ENCODE data around the gene C1QTNF1.

C1QTNF1 gene

GRCh38 chr17:79070266-79070880, 46.4 kb downstream of the C1QTNF1 start:
- no peak for TF ChIP-seq REST (IDR thresholded peaks at IDR 0.05; ENCODE audit: low read depth)
- no peak for TF ChIP-seq YY1 (IDR thresholded peaks at IDR 0.05; ENCODE audit: low read depth)
- TF ChIP-seq USF1 (IDR thresholded peaks at IDR 0.05): no peak
- no peak for TF ChIP-seq EP300 (IDR thresholded peaks at IDR 0.05; ENCODE audit: borderline replicate concordance)
- TF ChIP-seq NFIC (IDR thresholded peaks at IDR 0.05): no peak
- TF ChIP-seq CREB1 (IDR thresholded peaks at IDR 0.05; ENCODE audit: low read depth): no peak
- no peak for TF ChIP-seq CEBPB (IDR thresholded peaks at IDR 0.05)
- TF ChIP-seq TEAD4 (IDR thresholded peaks at IDR 0.05): no peak
- TF ChIP-seq TCF12 (IDR thresholded peaks at IDR 0.05; ENCODE audit: low read depth): no peak
- TF ChIP-seq RAD21 (IDR thresholded peaks at IDR 0.05; ENCODE audit: low read depth): no peak
- TF ChIP-seq FOXM1 (IDR thresholded peaks at IDR 0.05; ENCODE audit: borderline replicate concordance, low read depth): no peak
- TF ChIP-seq ZBTB7A (IDR thresholded peaks at IDR 0.05; ENCODE audit: low read depth): no peak
- no peak for TF ChIP-seq TAF1 (IDR thresholded peaks at IDR 0.05; ENCODE audit: low read depth)
- TF ChIP-seq EGR1 (IDR thresholded peaks at IDR 0.05): no peak
- TF ChIP-seq MAX (IDR thresholded peaks at IDR 0.05): no peak

- TF ChIP-seq MAX (IDR thresholded peaks at IDR 0.05) (no peak), EGR1 (IDR thresholded peaks at IDR 0.05) (no peak), ZBTB7A (IDR thresholded peaks at IDR 0.05; ENCODE audit: low read depth) (no peak), CEBPB (IDR thresholded peaks at IDR 0.05) (no peak), RAD21 (IDR thresholded peaks at IDR 0.05; ENCODE audit: low read depth) (no peak), FOXM1 (IDR thresholded peaks at IDR 0.05; ENCODE audit: borderline replicate concordance, low read depth) (no peak), YY1 (IDR thresholded peaks at IDR 0.05; ENCODE audit: low read depth) (no peak), TAF1 (IDR thresholded peaks at IDR 0.05; ENCODE audit: low read depth) (no peak), TEAD4 (IDR thresholded peaks at IDR 0.05) (no peak), USF1 (IDR thresholded peaks at IDR 0.05) (no peak), TCF12 (IDR thresholded peaks at IDR 0.05; ENCODE audit: low read depth) (no peak), REST (IDR thresholded peaks at IDR 0.05; ENCODE audit: low read depth) (no peak), CREB1 (IDR thresholded peaks at IDR 0.05; ENCODE audit: low read depth) (no peak), EP300 (IDR thresholded peaks at IDR 0.05; ENCODE audit: borderline replicate concordance) (no peak), NFIC (IDR thresholded peaks at IDR 0.05) (no peak)
Observed at GRCh38 chr17:79071161-79071740, 47.3 kb downstream of the C1QTNF1 start.

GRCh38 chr17:79072544-79072943, 48.6 kb downstream of the C1QTNF1 start:
- TF ChIP-seq TCF12 (IDR thresholded peaks at IDR 0.05; ENCODE audit: low read depth) (no peak), REST (IDR thresholded peaks at IDR 0.05; ENCODE audit: low read depth) (no peak), MAX (IDR thresholded peaks at IDR 0.05) (no peak), FOXM1 (IDR thresholded peaks at IDR 0.05; ENCODE audit: borderline replicate concordance, low read depth) (no peak), EGR1 (IDR thresholded peaks at IDR 0.05) (no peak), TEAD4 (IDR thresholded peaks at IDR 0.05) (no peak), RAD21 (IDR thresholded peaks at IDR 0.05; ENCODE audit: low read depth) (no peak), TAF1 (IDR thresholded peaks at IDR 0.05; ENCODE audit: low read depth) (no peak), USF1 (IDR thresholded peaks at IDR 0.05) (no peak), ZBTB7A (IDR thresholded peaks at IDR 0.05; ENCODE audit: low read depth) (no peak), CEBPB (IDR thresholded peaks at IDR 0.05) (no peak), YY1 (IDR thresholded peaks at IDR 0.05; ENCODE audit: low read depth) (no peak), NFIC (IDR thresholded peaks at IDR 0.05) (no peak), CREB1 (IDR thresholded peaks at IDR 0.05; ENCODE audit: low read depth) (no peak)

All from Ishikawa (cell line).